ENCODE results near the gene CNTLN. TPM values are rescaled to one million over a fixed set of nuclear protein-coding genes. Genes with fewer than 3 reads are reported as not detected.
A peak's percentile ranks its signal among the peaks of the same experiment; 100 is the strongest.

CNTLN gene
- total and polyA plus RNA-seq, 2 of the 13 experiments (the other 11 are each of a cell fraction or from before 2014, with no cell fraction given): 1.5 to 5.7 TPM

- TF ChIP-seq, protein P1, sequence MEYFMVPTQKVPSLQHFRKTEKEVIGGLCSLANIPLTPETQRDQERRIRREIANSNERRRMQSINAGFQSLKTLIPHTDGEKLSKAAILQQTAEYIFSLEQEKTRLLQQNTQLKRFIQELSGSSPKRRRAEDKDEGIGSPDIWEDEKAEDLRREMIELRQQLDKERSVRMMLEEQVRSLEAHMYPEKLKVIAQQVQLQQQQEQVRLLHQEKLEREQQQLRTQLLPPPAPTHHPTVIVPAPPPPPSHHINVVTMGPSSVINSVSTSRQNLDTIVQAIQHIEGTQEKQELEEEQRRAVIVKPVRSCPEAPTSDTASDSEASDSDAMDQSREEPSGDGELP (IDR thresholded peaks at IDR 0.05; ENCODE audit: borderline replicate concordance, low read depth): peak; percentile 18; the same call in 1 of the 2 replicates
- TF ChIP-seq ZNF543 (CRISPR knock-in tag; IDR thresholded peaks at IDR 0.05) (0 out of 2 replicates have a peak, but pooled peaks have one; percentile 24), NR3C1 (CRISPR knock-in tag; IDR thresholded peaks at IDR 0.05) (no peak), NR1H2 (CRISPR knock-in tag; IDR thresholded peaks at IDR 0.05; ENCODE audit: borderline replicate concordance, low read depth) (no peak), NRL (CRISPR knock-in tag; IDR thresholded peaks at IDR 0.05; ENCODE audit: borderline replicate concordance) (peak; percentile 84; the same call in 1 of the 2 replicates), ZMYM4 (CRISPR knock-in tag; IDR thresholded peaks at IDR 0.05) (peak; percentile 78), RXRB (CRISPR knock-in tag; IDR thresholded peaks at IDR 0.05; ENCODE audit: borderline replicate concordance) (0 out of 2 replicates have a peak, but pooled peaks have one; percentile 8), SYNCRIP (IDR thresholded peaks at IDR 0.05; ENCODE audit: insufficient read depth, low read depth, low read length) (no peak), POLR2AphosphoS5 (IDR thresholded peaks at IDR 0.05; ENCODE audit: low read depth, low read length) (peak; percentile 54), NFE2 (CRISPR knock-in tag; IDR thresholded peaks at IDR 0.05) (no peak), ZNF616 (CRISPR knock-in tag; IDR thresholded peaks at IDR 0.05; ENCODE audit: low read depth) (peak; percentile 70; the same call in 1 of the 2 replicates), ZKSCAN1 (IDR thresholded peaks at IDR 0.05; ENCODE audit: low read length) (no peak), GLMP (CRISPR knock-in tag; IDR thresholded peaks at IDR 0.05; ENCODE audit: borderline replicate concordance) (no peak), ARHGAP35 (CRISPR knock-in tag; IDR thresholded peaks at IDR 0.05; ENCODE audit: borderline replicate concordance) (peak; percentile 64; the same call in 1 of the 2 replicates), ZNF703 (CRISPR knock-in tag; IDR thresholded peaks at IDR 0.05; ENCODE audit: borderline replicate concordance) (0 out of 2 replicates have a peak, but pooled peaks have one; percentile 75), ZNF451 (CRISPR knock-in tag; IDR thresholded peaks at IDR 0.05) (0 out of 2 replicates have a peak, but pooled peaks have one; percentile 61), KLF13 (CRISPR knock-in tag; IDR thresholded peaks at IDR 0.05) (0 out of 2 replicates have a peak, but pooled peaks have one; percentile 38), GATAD2A (CRISPR knock-in tag; IDR thresholded peaks at IDR 0.05) (no peak), ZNF790 (CRISPR knock-in tag; IDR thresholded peaks at IDR 0.05; ENCODE audit: borderline replicate concordance) (no peak), ZSCAN21 (CRISPR knock-in tag; IDR thresholded peaks at IDR 0.05; ENCODE audit: borderline replicate concordance) (peak; percentile 72; the same call in 1 of the 2 replicates), IRF9 (CRISPR knock-in tag; IDR thresholded peaks at IDR 0.05; ENCODE audit: borderline replicate concordance) (0 out of 2 replicates have a peak, but pooled peaks have one; percentile 40), SPEN (CRISPR knock-in tag; IDR thresholded peaks at IDR 0.05; ENCODE audit: low read depth) (peak; percentile 25; the same call in 1 of the 2 replicates), ZNF224 (CRISPR knock-in tag; IDR thresholded peaks at IDR 0.05) (peak; percentile 86; the same call in 1 of the 2 replicates), THAP7 (CRISPR knock-in tag; IDR thresholded peaks at IDR 0.05) (no peak)
- TF ChIP-seq, protein P2, sequence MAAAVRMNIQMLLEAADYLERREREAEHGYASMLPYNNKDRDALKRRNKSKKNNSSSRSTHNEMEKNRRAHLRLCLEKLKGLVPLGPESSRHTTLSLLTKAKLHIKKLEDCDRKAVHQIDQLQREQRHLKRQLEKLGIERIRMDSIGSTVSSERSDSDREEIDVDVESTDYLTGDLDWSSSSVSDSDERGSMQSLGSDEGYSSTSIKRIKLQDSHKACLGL (CRISPR knock-in tag; IDR thresholded peaks at IDR 0.05): peak; percentile 74
Observed at GRCh38 chr9:17134396-17135294, at the start of gene CNTLN (continued).
